Endothelial cell of umbilical vein (primary cell): ENCODE measurements around the gene UGGT2. TPM values are rescaled to one million over a fixed set of nuclear protein-coding genes. Genes with fewer than 3 reads are reported as not detected.

Source experiments
- BruUV-seq: library from RNA; stranded (reverse); fragments of 400-500 nt; replicated peaks from 2 replicates; lab custom pipeline; 2021; lab: Mats Ljungman, UMichigan
- CTCF ChIA-PET: fragments of 300-600, 350-600 bp; sonication (Branson Sonifier 250); formaldehyde crosslinking; loops from one replicate; lab custom pipeline; 2021; ENCODE audit warnings: antibody characterized with exemption, inconsistent platforms; lab: Charles Lee
- POLR2A ChIA-PET: fragments of 300-600, 350-600 bp; sonication (Branson Sonifier 250); formaldehyde crosslinking; loops from one replicate; lab custom pipeline; 2021; ENCODE audit warnings: antibody characterized with exemption, inconsistent platforms; lab: Charles Lee
- DNase-seq: peaks from one replicate; pipeline ENCODE4 v3.0.0-alpha.2; 2011; ENCODE audit warnings: low read depth, low spot score
- FAIRE-seq: peaks from 2 replicates; lab custom pipeline; 2011; peaks lifted over from hg19 to GRCh38; lab: Jason Lieb, UNC
- H2AFZ ChIP-seq: 2 replicates; pipeline ENCODE4 v1.6.0; 2012; ENCODE audit warnings: low read depth, low read length, control low read depth, inconsistent platforms
- H3K27ac ChIP-seq: 2 replicates; pipeline ENCODE4 v1.5.1; 2011; ENCODE audit warnings: low read depth, mild to moderate bottlenecking, control low read depth, low read length, moderate library complexity; ENCODE audit not compliant: insufficient read depth
- H3K27me3 ChIP-seq, 2 experiments: 2 replicates each; pipeline versions ENCODE4 v1.6.0 to v1.6.1; 2011; ENCODE audit warnings: low read length in 2 of 2, mixed read lengths in 1 of 2; ENCODE audit not compliant: control insufficient read depth in 2 of 2, insufficient read depth in 2 of 2
- H3K36me3 ChIP-seq, 2 experiments: 2 replicates in 1 of 2; 3 replicates in 1 of 2; pipeline ENCODE4 v1.5.1; 2011; ENCODE audit warnings: low read length in 2 of 2, mild to moderate bottlenecking in 1 of 2, moderate library complexity in 1 of 2; ENCODE audit not compliant: control insufficient read depth in 2 of 2, insufficient read depth in 2 of 2; ENCODE audit errors: extremely low read depth in 1 of 2
- H3K4me1 ChIP-seq: 3 replicates; pipeline ENCODE4 v1.5.1; 2011; ENCODE audit warnings: mild to moderate bottlenecking, low read length; ENCODE audit not compliant: control insufficient read depth, insufficient read depth; ENCODE audit errors: extremely low read depth
- H3K4me2 ChIP-seq: 2 replicates; pipeline ENCODE4 v1.6.1; 2011; ENCODE audit warnings: low read length, control low read depth, mixed read lengths; ENCODE audit not compliant: insufficient read depth
- H3K4me3 ChIP-seq, 3 experiments: fragments of 200-600 bp in 1 of 3; sonication (generic), shearing (Covaris generic) in 1 of 3; replicated peaks in 1 of 3; 2 replicates each; pipeline ENCODE4 v1.5.1; 2011 to 2016; ENCODE audit warnings: control low read depth in 3 of 3, low read length in 3 of 3, mild to moderate bottlenecking in 2 of 3, inconsistent platforms in 1 of 3, low read depth in 1 of 3, moderate library complexity in 1 of 3; ENCODE audit not compliant: insufficient read depth in 1 of 3
- H3K79me2 ChIP-seq: 2 replicates; pipeline ENCODE4 v1.6.0; 2012; ENCODE audit warnings: low read length, inconsistent platforms; ENCODE audit not compliant: control insufficient read depth, insufficient read depth
- H3K9ac ChIP-seq: replicated peaks from 2 replicates; pipeline ENCODE3; 2011; ENCODE audit warnings: low read length, control low read depth; ENCODE audit not compliant: insufficient read depth; ENCODE audit errors: extremely low read depth
- H3K9me1 ChIP-seq: replicated peaks from 3 replicates; pipeline ENCODE4 v1.6.0; 2011; ENCODE audit warnings: mild to moderate bottlenecking, low read length; ENCODE audit not compliant: control insufficient read depth, insufficient read depth; ENCODE audit errors: extremely low read depth
- H3K9me3 ChIP-seq: replicated peaks from 2 replicates; pipeline ENCODE4 v1.5.1; 2012; ENCODE audit warnings: low read length, inconsistent platforms; ENCODE audit not compliant: control insufficient read depth, insufficient read depth
- H4K20me1 ChIP-seq: replicated peaks from 2 replicates; pipeline ENCODE3; 2011; ENCODE audit warnings: mild to moderate bottlenecking, low read length; ENCODE audit not compliant: control insufficient read depth, insufficient read depth; ENCODE audit errors: extremely low read depth
- CTCF ChIP-seq, 2 donors: IDR thresholded peaks; 1 replicate in 1 of 2; 2 replicates in 1 of 2; pipeline ENCODE4 v1.5.1; 2011; ENCODE audit warnings: low read length in 2 of 2, mild to moderate bottlenecking in 2 of 2, moderate library complexity in 2 of 2, control low read depth in 1 of 2, inconsistent platforms in 1 of 2, low read depth in 1 of 2; ENCODE audit not compliant: insufficient read depth in 1 of 2; ENCODE audit errors: extremely low read depth in 1 of 2
- EZH2 ChIP-seq: IDR thresholded peaks from 2 replicates; pipeline ENCODE4 v1.6.1; 2012; ENCODE audit warnings: borderline replicate concordance, low read depth, mild to moderate bottlenecking, moderate library complexity, low read length, inconsistent platforms; ENCODE audit not compliant: severe bottlenecking
- FOS ChIP-seq: IDR thresholded peaks from 2 replicates; pipeline ENCODE4 v1.6.1; 2011; ENCODE audit warnings: mild to moderate bottlenecking, low read length, moderate library complexity, borderline replicate concordance; ENCODE audit not compliant: insufficient read depth
- GATA2 ChIP-seq: IDR thresholded peaks from 2 replicates; pipeline ENCODE4 v1.7.0; 2011; ENCODE audit warnings: low read depth, mild to moderate bottlenecking, moderate library complexity, mixed read lengths, low read length; ENCODE audit not compliant: insufficient read length, insufficient read depth
- JUN ChIP-seq: IDR thresholded peaks from 2 replicates; pipeline ENCODE4 v1.6.1; 2011; ENCODE audit warnings: borderline replicate concordance, low read depth; ENCODE audit not compliant: insufficient read length, insufficient read depth
- MAX ChIP-seq: IDR thresholded peaks from 2 replicates; pipeline ENCODE4 v1.6.1; 2011; ENCODE audit not compliant: insufficient read depth, insufficient read length
- MYC ChIP-seq: IDR thresholded peaks from one replicate; pipeline ENCODE4 v1.6.1; 2011; ENCODE audit warnings: mild to moderate bottlenecking, low read depth, low read length
- POLR2A ChIP-seq: IDR thresholded peaks from 2 replicates; pipeline ENCODE4 v1.6.1; 2012; ENCODE audit warnings: low read depth, mild to moderate bottlenecking, control low read depth, low read length
- POLR2AphosphoS5 ChIP-seq: IDR thresholded peaks from 2 replicates; pipeline ENCODE4 v1.6.1; 2012; ENCODE audit warnings: low read depth, mild to moderate bottlenecking, control low read depth, low read length, moderate library complexity; ENCODE audit not compliant: insufficient read depth
- dilution Hi-C: fragments of 300-500 bp; cut with MboI; formaldehyde crosslinking; loops from one replicate; pipeline ENCODE4 v1.15.0; 2019; ENCODE audit warnings: low sequenced_read_pairs; ENCODE audit not compliant: extremely low pct_ligation_motif_present
- intact Hi-C: fragments of 100-400 bp; cut with micrococcal nuclease; formaldehyde crosslinking; loops from one replicate; pipeline ENCODE4 v1.10.0; 2022
- polyA plus RNA-seq, 4 experiments: library from polyadenylated mRNA; depleted of rRNA in 3 of 4; stranded (reverse) in 3 of 4; unstranded in 1 of 4; fragments of >200 nt; gene quantifications; 2 replicates each; pipeline versions ENCODE4 v1.2.1 to v1.2.3, GENCODE V29; 2011 to 2012; ENCODE audit warnings: missing spikeins in 1 of 4
- total RNA-seq: library from RNA; stranded (reverse); gene quantifications from 2 replicates; pipeline ENCODE4 v1.2.3, GENCODE V29; 2021

UGGT2 gene
- total and polyA plus RNA-seq, 2 donors (not counting 3 experiments of a cell fraction or from before 2014, with no cell fraction given), result 4.6 to 25.1 TPM

- dilution Hi-C loops, result no loop called here
- intact Hi-C loops, result no loop called here
- Histone ChIP-seq H4K20me1 (no peaks in the 10 kb centered on the region), H3K79me2 (no peaks in the 10 kb centered on the region), H3K4me3 (no peak overlapping the region), H3K9ac (no peak overlapping the region), H3K4me1 (peaks cover 2% of the 10 kb centered on the region), H3K4me2 (no peak overlapping the region), H3K27me3 (no peaks in the 10 kb centered on the region), H3K36me3 (no peaks in the 10 kb centered on the region), H2AFZ (no peak overlapping the region), H3K9me3 (no peaks in the 10 kb centered on the region), H3K9me1 (no peaks in the 10 kb centered on the region), H3K27ac (no peak overlapping the region)
- TF ChIP-seq CTCF (IDR thresholded peaks at IDR 0.05; ENCODE audit: extremely low read depth in 1 of 2, insufficient read depth in 1 of 2, low read depth in 1 of 2, low read length in 2 of 2), result no peak
- no peak for TF ChIP-seq JUN
- no peak for TF ChIP-seq MYC
- no peak for TF ChIP-seq POLR2A
- TF ChIP-seq GATA2, result no peak
- TF ChIP-seq FOS, result no peak
- TF ChIP-seq MAX, result no peak
- no peak for TF ChIP-seq POLR2AphosphoS5
- TF ChIP-seq EZH2, result no peak
- no peak for DNase-seq
- no peak for FAIRE-seq
- ChIA-PET CTCF (no interaction called here), POLR2A (no interaction called here)
- no TSS peak for BruUV-seq
These were observed 131.7 kb downstream of the UGGT2 start for GRCh38 chr13:95921485-95921884.
